ENCODE measurements around the gene MXD3.

GRCh38 chr5:177291735-177292134 lies 20.0 kb downstream of the MXD3 start:
- TF ChIP-seq, protein P1, sequence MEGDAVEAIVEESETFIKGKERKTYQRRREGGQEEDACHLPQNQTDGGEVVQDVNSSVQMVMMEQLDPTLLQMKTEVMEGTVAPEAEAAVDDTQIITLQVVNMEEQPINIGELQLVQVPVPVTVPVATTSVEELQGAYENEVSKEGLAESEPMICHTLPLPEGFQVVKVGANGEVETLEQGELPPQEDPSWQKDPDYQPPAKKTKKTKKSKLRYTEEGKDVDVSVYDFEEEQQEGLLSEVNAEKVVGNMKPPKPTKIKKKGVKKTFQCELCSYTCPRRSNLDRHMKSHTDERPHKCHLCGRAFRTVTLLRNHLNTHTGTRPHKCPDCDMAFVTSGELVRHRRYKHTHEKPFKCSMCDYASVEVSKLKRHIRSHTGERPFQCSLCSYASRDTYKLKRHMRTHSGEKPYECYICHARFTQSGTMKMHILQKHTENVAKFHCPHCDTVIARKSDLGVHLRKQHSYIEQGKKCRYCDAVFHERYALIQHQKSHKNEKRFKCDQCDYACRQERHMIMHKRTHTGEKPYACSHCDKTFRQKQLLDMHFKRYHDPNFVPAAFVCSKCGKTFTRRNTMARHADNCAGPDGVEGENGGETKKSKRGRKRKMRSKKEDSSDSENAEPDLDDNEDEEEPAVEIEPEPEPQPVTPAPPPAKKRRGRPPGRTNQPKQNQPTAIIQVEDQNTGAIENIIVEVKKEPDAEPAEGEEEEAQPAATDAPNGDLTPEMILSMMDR (IDR thresholded peaks at IDR 0.05), result no peak
- TF ChIP-seq ZFX (IDR thresholded peaks at IDR 0.05; ENCODE audit: borderline replicate concordance), result no peak

All from 22Rv1 (cell line).